ENCODE results near the gene TNNI2. TPM values are rescaled to one million over a fixed set of nuclear protein-coding genes. Genes with fewer than 3 reads are reported as not detected.

Gene TNNI2
- total and polyA plus RNA-seq, 11 donors = 0.22 to 3.3 (median 0.72) TPM; not detected in 8

DNA sequence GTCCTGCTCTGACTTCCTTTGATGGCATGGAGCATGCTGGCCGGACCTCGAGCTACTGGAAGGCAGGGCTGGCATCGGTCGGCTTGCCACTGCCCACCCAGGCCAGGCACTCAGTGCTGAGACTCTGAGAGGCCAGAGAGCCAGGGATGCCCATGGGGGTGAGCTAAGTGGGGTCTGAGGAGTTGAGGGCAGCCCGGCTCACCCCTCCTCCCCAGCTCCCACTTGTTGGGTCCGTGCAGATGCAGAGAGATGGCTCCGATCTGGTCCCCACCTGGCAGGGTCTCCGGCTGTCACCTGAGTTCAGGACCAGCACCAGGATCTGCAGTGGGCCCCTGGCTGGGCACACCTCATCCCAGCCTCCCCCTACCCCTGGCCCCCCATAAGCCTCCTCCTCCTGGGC, 27.4 kb downstream of the TNNI2 start:
- TF ChIP-seq POLR2A (IDR thresholded peaks at IDR 0.05) = no peak
- TF ChIP-seq, protein P1, sequence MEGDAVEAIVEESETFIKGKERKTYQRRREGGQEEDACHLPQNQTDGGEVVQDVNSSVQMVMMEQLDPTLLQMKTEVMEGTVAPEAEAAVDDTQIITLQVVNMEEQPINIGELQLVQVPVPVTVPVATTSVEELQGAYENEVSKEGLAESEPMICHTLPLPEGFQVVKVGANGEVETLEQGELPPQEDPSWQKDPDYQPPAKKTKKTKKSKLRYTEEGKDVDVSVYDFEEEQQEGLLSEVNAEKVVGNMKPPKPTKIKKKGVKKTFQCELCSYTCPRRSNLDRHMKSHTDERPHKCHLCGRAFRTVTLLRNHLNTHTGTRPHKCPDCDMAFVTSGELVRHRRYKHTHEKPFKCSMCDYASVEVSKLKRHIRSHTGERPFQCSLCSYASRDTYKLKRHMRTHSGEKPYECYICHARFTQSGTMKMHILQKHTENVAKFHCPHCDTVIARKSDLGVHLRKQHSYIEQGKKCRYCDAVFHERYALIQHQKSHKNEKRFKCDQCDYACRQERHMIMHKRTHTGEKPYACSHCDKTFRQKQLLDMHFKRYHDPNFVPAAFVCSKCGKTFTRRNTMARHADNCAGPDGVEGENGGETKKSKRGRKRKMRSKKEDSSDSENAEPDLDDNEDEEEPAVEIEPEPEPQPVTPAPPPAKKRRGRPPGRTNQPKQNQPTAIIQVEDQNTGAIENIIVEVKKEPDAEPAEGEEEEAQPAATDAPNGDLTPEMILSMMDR (IDR thresholded peaks at IDR 0.05) = no peak
- Histone ChIP-seq H3K27ac (peak overlapping the region in 7 of 12 donors; percentile 1 to 93 (median 54)), H3K4me1 (peaks cover 11 to 69% (median 25%) of the 10 kb centered on the region in 12 donors), H3K36me3 (peaks cover 0 to 4% (median 0%) of the 10 kb centered on the region in 9 donors), H3K9me3 (no peaks in the 10 kb centered on the region), H3K27me3 (peaks cover 0 to 9% (median 0%) of the 10 kb centered on the region in 9 donors), H3K4me3 (peak overlapping the region in 6 of 12 donors; percentile 52 to 70 (median 58))
- 82 to 94% (median 85%) methylated on average over 2 to 8 of the region's 8 CpGs for WGBS, 4 donors
- intact Hi-C loops (cut with DNase I) = no loop called here
- DNase-seq (peak in 2 of 5 donors; percentile 19 to 44), ATAC-seq (no peak)

DNA sequence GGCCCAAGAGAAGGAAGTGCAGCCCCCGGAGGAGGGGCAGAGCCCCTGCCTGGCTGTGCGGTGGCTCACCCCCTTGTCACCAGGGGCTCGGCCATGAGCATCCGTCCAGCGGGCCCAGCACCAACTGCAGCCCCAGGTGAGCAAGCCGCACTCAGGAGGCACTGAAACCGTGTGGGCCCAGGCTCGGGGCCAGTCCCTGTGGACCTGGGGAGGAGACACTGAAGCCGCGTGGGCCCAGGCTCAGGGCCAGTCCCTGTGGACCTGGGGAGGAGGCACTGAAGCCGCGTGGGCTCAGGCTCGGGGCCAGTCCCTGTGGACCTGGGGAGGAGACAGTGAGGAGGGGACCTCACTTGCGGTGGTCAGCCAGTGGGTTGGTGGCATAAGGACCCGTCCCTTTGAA, 28.0 kb downstream of the TNNI2 start:
- Histone ChIP-seq H3K4me3 (peak overlapping the region in 6 of 12 donors; percentile 52 to 70 (median 58)), H3K36me3 (peaks cover 0 to 4% (median 0%) of the 10 kb centered on the region in 9 donors), H3K27me3 (peaks cover 0 to 10% (median 0%) of the 10 kb centered on the region in 9 donors), H3K4me1 (peaks cover 11 to 69% (median 25%) of the 10 kb centered on the region in 12 donors), H3K27ac (peak overlapping the region in 7 of 12 donors; percentile 1 to 93 (median 54)), H3K9me3 (no peaks in the 10 kb centered on the region)
- TF ChIP-seq, protein P1 (IDR thresholded peaks at IDR 0.05) = no peak
- no peak for TF ChIP-seq POLR2A (IDR thresholded peaks at IDR 0.05)
- intact Hi-C loops (cut with DNase I) = no loop called here
- WGBS, 4 donors = 56 to 95% (median 72%) methylated on average over 4 to 15 of the region's 15 CpGs
- ATAC-seq (no peak), DNase-seq (peak in 3 of 5 donors; percentile 24 to 61 (median 26))

DNA sequence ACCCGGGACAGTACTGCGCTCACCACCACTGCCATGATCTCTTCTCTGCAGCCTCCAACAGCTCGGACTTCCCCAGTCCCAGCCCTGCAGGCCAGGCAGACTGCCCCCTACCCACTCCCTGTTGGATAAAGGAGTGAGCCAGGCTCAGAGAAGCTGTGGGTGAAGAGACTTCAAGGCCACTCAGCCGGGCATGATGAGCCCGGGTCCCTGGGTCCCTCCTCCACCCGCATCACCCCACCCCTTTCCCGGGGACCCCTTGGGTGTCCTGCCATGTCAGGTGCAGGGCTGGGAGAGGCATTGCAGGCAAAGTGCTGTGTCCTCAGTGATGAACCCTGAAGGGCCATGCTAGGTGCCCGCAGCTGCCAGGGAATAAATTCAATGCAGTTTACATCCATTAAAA, 28.6 kb downstream of the TNNI2 start:
- ATAC-seq (no peak), DNase-seq (peak in 3 of 5 donors; percentile 18 to 36 (median 18))
- peak overlapping the region in 7 of 12 donors; percentile 22 to 93 (median 86) for H3K27ac ChIP-seq
- H3K27me3 ChIP-seq = peaks cover 0 to 10% (median 0%) of the 10 kb centered on the region in 9 donors
- no peak for TF ChIP-seq POLR2A (IDR thresholded peaks at IDR 0.05)
- TF ChIP-seq, protein P1 (IDR thresholded peaks at IDR 0.05) = no peak
- H3K4me1 ChIP-seq = peaks cover 11 to 65% (median 25%) of the 10 kb centered on the region in 12 donors
- intact Hi-C loops (cut with DNase I) = no loop called here
- peak overlapping the region in 6 of 12 donors; percentile 46 to 70 (median 58) for H3K4me3 ChIP-seq
- WGBS, 4 donors = 75 to 89% (median 81%) methylated on average over 5 to 8 of the region's 8 CpGs
- peaks cover 0 to 4% (median 0%) of the 10 kb centered on the region in 9 donors for H3K36me3 ChIP-seq
- H3K9me3 ChIP-seq = no peaks in the 10 kb centered on the region

DNA sequence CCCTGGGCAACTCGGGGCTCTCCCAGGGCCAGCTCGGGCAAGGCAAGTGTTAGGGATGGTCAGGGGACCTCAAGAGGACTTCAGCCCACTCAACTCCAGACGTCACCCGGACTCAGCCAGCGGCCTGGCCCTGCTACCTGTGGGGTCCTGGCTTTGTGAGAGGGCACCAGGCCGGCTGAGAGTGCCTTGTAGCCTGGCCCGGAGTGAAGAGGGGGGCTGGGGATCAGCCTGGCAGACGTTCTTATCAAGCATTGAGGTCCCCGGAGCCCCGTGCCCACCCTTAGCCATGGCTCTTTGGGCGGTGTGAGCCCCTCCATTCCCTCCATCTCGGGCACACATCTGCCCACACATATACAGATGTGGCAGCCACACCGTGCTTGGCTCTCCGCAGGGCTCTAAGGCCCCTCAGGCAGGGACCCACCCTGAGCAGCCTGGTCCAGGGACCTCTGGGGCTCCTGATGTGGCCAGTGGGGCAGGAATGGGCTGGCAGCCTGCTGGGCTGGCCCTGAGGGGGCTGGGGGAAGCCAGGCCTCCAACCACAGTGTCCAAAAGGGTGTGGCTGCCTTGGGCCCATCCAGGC, 29.4 kb downstream of the TNNI2 start:
- WGBS, 4 donors = 79 to 93% (median 87%) methylated on average over 8 to 14 of the region's 14 CpGs
- ATAC-seq (peak in 1 of 4 donors; percentile 5), DNase-seq (peak in 3 of 5 donors; percentile 22 to 35 (median 27))
- intact Hi-C loops (cut with DNase I) = no loop called here
- peaks cover 0 to 10% (median 0%) of the 10 kb centered on the region in 9 donors for H3K27me3 ChIP-seq
- H3K4me1 ChIP-seq = peaks cover 11 to 58% (median 21%) of the 10 kb centered on the region in 12 donors
- TF ChIP-seq, protein P1 (IDR thresholded peaks at IDR 0.05) = no peak
- TF ChIP-seq POLR2A (IDR thresholded peaks at IDR 0.05) = no peak
- peaks cover 0 to 4% (median 0%) of the 10 kb centered on the region in 9 donors for H3K36me3 ChIP-seq
- H3K4me3 ChIP-seq = peak overlapping the region in 11 of 12 donors; percentile 27 to 70 (median 53)
- no peaks in the 10 kb centered on the region for H3K9me3 ChIP-seq
- peak overlapping the region; percentile 22 to 93 (median 72) for H3K27ac ChIP-seq

All from heart left ventricle (tissue), 16 donors.